ENCODE data around the gene FAF1. TPM values are rescaled to one million over a fixed set of nuclear protein-coding genes. Genes with fewer than 3 reads are reported as not detected.

FAF1 gene
- total RNA-seq, 4 donors from 2014 or later: 33.8 to 55.8 (median 45.6) TPM

DNA sequence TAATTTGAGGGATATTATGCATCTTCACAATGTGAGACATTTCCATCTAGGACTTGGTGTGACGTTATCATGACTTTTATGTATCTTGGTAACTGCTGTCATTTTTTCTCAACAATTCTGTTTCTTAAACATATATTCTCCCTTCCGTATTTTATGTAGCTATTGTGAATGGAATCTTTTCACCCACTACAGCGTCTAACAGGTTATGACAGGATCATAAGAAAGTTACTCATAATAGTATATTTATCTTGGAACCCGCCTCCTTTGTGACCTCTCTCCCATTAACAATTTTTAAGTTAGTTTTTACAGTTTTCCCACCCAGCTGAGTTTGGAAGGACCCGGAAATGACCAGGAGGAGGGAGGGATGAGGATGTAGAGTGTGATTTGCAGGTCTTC is 530.1 kb downstream of the FAF1 start:
- WGBS, 2 donors: 15 to 22% methylated on average over 5 of the region's 5 CpGs
- no peak for TF ChIP-seq CTCF (IDR thresholded peaks at IDR 0.05)
- no peak for TF ChIP-seq POLR2A (IDR thresholded peaks at IDR 0.05)
- intact Hi-C loops (cut with DNase I; ENCODE audit: low total_unique reads): no loop called here
- no peak overlapping the region for H3K4me3 ChIP-seq (ENCODE audit: low read depth, poor library complexity, severe bottlenecking)
- no peak for DNase-seq (ENCODE audit: low spot score in 2 of 2)

- H3K4me3 ChIP-seq (ENCODE audit: low read depth, poor library complexity, severe bottlenecking): no peak overlapping the region
- TF ChIP-seq POLR2A (IDR thresholded peaks at IDR 0.05): no peak
- TF ChIP-seq CTCF (IDR thresholded peaks at IDR 0.05): no peak
- DNase-seq (ENCODE audit: low spot score in 2 of 2): no peak
- intact Hi-C loops (cut with DNase I; ENCODE audit: low total_unique reads): no loop called here
- WGBS, 2 donors: 4 to 5% methylated on average over 34 to 35 of the region's 35 CpGs
These were observed 532.0 kb downstream of the FAF1 start for GRCh38 chr1:50427818-50428779.

DNA sequence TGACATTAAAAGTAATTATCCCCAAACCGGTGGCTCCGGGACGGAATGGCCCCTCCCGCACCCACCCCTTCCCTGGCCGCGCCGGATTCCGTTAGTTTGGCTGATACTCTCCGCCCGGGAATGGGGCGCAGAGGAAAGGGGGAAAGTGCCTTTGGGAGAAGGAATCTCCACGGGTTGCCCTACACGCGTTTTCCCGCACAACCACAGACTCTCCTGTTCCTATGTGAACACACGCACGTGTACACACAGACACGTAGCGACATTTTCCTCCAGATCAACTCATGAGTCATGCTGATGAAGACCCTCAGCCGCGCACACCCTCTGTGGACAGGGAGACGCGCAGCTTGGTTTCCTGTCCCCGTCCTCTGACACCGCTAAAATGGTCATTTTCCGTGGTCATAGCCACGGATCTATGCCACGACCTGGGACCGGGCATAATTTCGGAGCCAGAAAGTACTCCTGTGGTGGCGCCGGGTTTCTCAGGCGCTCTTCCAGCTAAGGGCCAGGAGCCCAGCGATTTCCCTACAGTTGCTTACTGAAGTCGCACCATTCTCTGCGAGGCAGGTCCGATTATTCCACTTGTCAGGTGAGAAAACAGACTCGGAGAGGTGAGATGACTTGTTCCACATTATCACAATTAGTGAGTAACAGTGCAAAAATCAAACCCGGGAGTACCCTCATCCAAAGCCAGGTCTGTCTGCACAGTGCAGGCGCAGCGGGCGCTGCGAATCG is 532.8 kb downstream of the FAF1 start:
- no peak for DNase-seq (ENCODE audit: low spot score in 2 of 2)
- 3 to 5% methylated on average over 42 to 43 of the region's 44 CpGs for WGBS, 2 donors
- intact Hi-C loops (cut with DNase I; ENCODE audit: low total_unique reads): no loop called here
- no peak for TF ChIP-seq POLR2A (IDR thresholded peaks at IDR 0.05)
- no peak for TF ChIP-seq CTCF (IDR thresholded peaks at IDR 0.05)
- H3K4me3 ChIP-seq (ENCODE audit: low read depth, poor library complexity, severe bottlenecking): no peak overlapping the region

DNA sequence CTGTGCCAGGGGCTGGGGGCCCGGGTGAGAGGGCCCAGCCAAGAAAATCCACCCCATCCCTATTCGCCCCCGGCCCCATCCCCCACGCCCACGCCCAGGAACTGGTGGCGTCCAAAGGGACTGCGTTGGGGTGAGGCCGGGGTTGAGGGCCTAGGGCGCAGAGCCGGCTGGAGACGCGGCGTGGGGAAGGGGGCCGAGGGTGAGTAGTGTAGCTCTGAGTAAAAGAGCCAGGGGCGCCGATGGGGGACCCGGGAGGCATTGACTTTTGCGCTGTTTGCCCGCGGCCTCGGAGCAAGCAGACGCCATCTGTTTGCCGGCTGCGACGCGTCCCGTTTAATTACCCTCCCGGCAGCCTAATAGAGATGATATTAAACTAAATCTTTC is 533.4 kb downstream of the FAF1 start:
- WGBS, 2 donors: 2 to 4% methylated on average over 21 to 25 of the region's 28 CpGs
- intact Hi-C loops (cut with DNase I; ENCODE audit: low total_unique reads): no loop called here
- DNase-seq (ENCODE audit: low spot score in 2 of 2): no peak
- TF ChIP-seq CTCF (IDR thresholded peaks at IDR 0.05) (no peak), POLR2A (IDR thresholded peaks at IDR 0.05) (no peak)
- no peak overlapping the region for H3K4me3 ChIP-seq (ENCODE audit: low read depth, poor library complexity, severe bottlenecking)

DNA sequence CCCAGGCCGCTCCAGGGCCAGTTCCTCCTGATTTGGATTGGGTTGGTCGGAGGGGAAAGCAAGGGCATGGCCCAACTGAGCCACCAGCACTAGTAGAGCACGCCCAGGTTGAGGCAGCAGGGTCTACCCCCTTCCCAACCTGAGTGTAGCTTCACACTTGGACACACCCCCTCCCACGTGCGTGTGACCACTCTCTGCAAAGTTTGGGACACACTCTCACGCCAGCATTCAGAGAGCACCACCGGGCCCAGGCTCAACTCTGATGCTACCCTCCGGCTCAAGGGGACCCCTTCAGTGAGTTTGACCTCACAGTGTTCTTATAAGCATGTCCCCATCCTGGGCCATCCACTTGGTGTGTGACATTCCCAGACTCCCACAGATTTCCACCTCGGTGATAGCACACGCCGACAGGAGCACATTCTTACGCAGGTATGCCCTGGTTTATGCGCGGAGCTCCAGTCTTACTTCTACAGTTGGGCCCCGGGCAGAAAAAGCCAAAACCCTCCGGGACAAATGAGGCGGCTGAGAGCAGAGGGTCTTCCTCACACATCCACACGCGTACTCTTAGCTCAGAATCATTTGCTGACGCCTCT is 533.9 kb downstream of the FAF1 start:
- TF ChIP-seq CTCF (IDR thresholded peaks at IDR 0.05) (no peak), POLR2A (IDR thresholded peaks at IDR 0.05) (no peak)
- intact Hi-C loops (cut with DNase I; ENCODE audit: low total_unique reads): no loop called here
- WGBS, 2 donors: 16 to 21% methylated on average over 17 to 20 of the region's 20 CpGs
- no peak for DNase-seq (ENCODE audit: low spot score in 2 of 2)
- H3K4me3 ChIP-seq (ENCODE audit: low read depth, poor library complexity, severe bottlenecking): no peak overlapping the region

All from lower leg skin (tissue), 4 donors.